Erythroblast (primary cell): ENCODE data around the gene IPO11.

ENCODE experiments used
- GATA1 ChIP-seq: IDR thresholded peaks from 2 replicates; pipeline ENCODE4 v1.6.1; 2011; ENCODE audit warnings: low read depth, mild to moderate bottlenecking, control low read depth, low read length, moderate library complexity
- POLR2A ChIP-seq: IDR thresholded peaks from 2 replicates; pipeline ENCODE4 v1.6.1; 2011; ENCODE audit warnings: mild to moderate bottlenecking, low read length

DNA sequence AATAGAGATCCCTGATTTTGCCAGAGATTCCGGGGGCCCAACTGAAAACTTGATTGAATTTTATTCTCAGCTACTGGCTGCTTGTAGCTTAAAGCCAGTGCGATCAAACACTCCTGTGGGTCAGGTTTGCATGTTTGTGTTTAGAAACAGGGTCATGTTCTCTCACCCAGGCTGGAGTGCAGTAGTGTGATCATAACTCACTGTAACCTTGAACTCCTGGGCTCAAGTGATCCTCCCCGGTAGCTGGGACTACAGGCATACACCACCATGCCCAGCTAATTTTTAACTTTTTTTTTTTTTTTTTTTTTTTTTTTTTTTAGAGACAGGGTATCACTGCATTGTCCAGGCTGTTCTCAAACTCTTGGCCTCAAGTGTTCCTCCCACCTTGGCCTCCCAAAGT, 232.7 kb downstream of the IPO11 start:
- TF ChIP-seq POLR2A: no peak
- no peak for TF ChIP-seq GATA1
